Epithelial cell of prostate (primary cell): ENCODE results near the gene GLT1D1.

Experiments
- DNase-seq: peaks from one replicate; pipeline ENCODE4 v3.0.0-alpha.2; 2011; ENCODE audit warnings: low read depth, low spot score
- H3K27ac ChIP-seq: fragments of 450-650 bp; 2 replicates; pipeline ENCODE4 v1.5.1; 2017; ENCODE audit warnings: mild to moderate bottlenecking

The GLT1D1 gene

GRCh38 chr12:128906485-128907137 lies 53.3 kb downstream of the GLT1D1 start:
- H3K27ac ChIP-seq: no peak overlapping the region
- DNase-seq: no peak

- H3K27ac ChIP-seq: no peak overlapping the region
- no peak for DNase-seq
Observed at GRCh38 chr12:128908254-128908653, 55.0 kb downstream of the GLT1D1 start.

GRCh38 chr12:128909653-128910052 lies 56.4 kb downstream of the GLT1D1 start:
- no peak for DNase-seq

GRCh38 chr12:128910629-128911028 lies 57.4 kb downstream of the GLT1D1 start:
- DNase-seq: no peak
- no peak overlapping the region for H3K27ac ChIP-seq

More at GRCh38 chr12:128909653-128910052, 56.4 kb downstream of the GLT1D1 start:
- H3K27ac ChIP-seq: no peak overlapping the region

- DNase-seq: no peak
Observed at GRCh38 chr12:128911861-128912260, 58.6 kb downstream of the GLT1D1 start.

GRCh38 chr12:128914908-128915563 lies 61.8 kb downstream of the GLT1D1 start:
- H3K27ac ChIP-seq: no peak overlapping the region
- no peak for DNase-seq

More at GRCh38 chr12:128911861-128912260, 58.6 kb downstream of the GLT1D1 start:
- H3K27ac ChIP-seq: no peak overlapping the region

GRCh38 chr12:128916425-128916824 lies 63.1 kb downstream of the GLT1D1 start:
- no peak for DNase-seq
- H3K27ac ChIP-seq: no peak overlapping the region

- no peak for DNase-seq
- no peak overlapping the region for H3K27ac ChIP-seq
Observed at GRCh38 chr12:128918481-128919260, 65.4 kb downstream of the GLT1D1 start.

- H3K27ac ChIP-seq: no peak overlapping the region
- no peak for DNase-seq
Observed at GRCh38 chr12:128920468-128920867, 67.2 kb downstream of the GLT1D1 start.

GRCh38 chr12:128928361-128928760 lies 75.1 kb downstream of the GLT1D1 start:
- H3K27ac ChIP-seq: no peak overlapping the region
- DNase-seq: no peak

GRCh38 chr12:128929057-128929456 lies 75.8 kb downstream of the GLT1D1 start:
- no peak for DNase-seq
- H3K27ac ChIP-seq: no peak overlapping the region

GRCh38 chr12:128930606-128931005 lies 77.3 kb downstream of the GLT1D1 start:
- no peak for DNase-seq
- no peak overlapping the region for H3K27ac ChIP-seq

- no peak for DNase-seq
- H3K27ac ChIP-seq: no peak overlapping the region
Observed at GRCh38 chr12:128932521-128932920, 79.2 kb downstream of the GLT1D1 start.

- H3K27ac ChIP-seq: no peak overlapping the region
- no peak for DNase-seq
Observed at GRCh38 chr12:128933039-128933438, 79.8 kb downstream of the GLT1D1 start.

- no peak for DNase-seq
- no peak overlapping the region for H3K27ac ChIP-seq
Observed at GRCh38 chr12:128933926-128934325, 80.6 kb downstream of the GLT1D1 start.

GRCh38 chr12:128938886-128939285 lies 85.6 kb downstream of the GLT1D1 start:
- no peak overlapping the region for H3K27ac ChIP-seq
- DNase-seq: no peak

GRCh38 chr12:128940090-128940888 lies 87.0 kb downstream of the GLT1D1 start:
- no peak for DNase-seq
- no peak overlapping the region for H3K27ac ChIP-seq

- no peak for DNase-seq
- H3K27ac ChIP-seq: no peak overlapping the region
Observed at GRCh38 chr12:128940974-128941373, 87.7 kb downstream of the GLT1D1 start.

- DNase-seq: no peak
- H3K27ac ChIP-seq: no peak overlapping the region
Observed at GRCh38 chr12:128942960-128943477, 89.7 kb downstream of the GLT1D1 start.

- DNase-seq: no peak
- H3K27ac ChIP-seq: no peak overlapping the region
Observed at GRCh38 chr12:128944956-128945355, 91.7 kb downstream of the GLT1D1 start.
